A204.1 (cell line): Measurements from ENCODE around the gene SLC6A20.
"Not testable (repeated sequence)": the region's sequence is repeated elsewhere in the genome, so short reads cannot be mapped to it uniquely, and the experiment has no call there.

ENCODE experiments used
- FAIRE-seq: peaks from 2 replicates; lab custom pipeline; 2012; peaks lifted over from hg19 to GRCh38; lab: Jason Lieb, UNC

SLC6A20 gene

GRCh38 chr3:45757141-45757540, 39.2 kb downstream of the SLC6A20 start:
- not testable (repeated sequence) for FAIRE-seq

GRCh38 chr3:45756055-45756454, 40.3 kb downstream of the SLC6A20 start:
- no peak for FAIRE-seq

- FAIRE-seq, result no peak
These were observed 41.9 kb downstream of the SLC6A20 start for GRCh38 chr3:45754461-45754860.

- no peak for FAIRE-seq
These were observed 43.2 kb downstream of the SLC6A20 start for GRCh38 chr3:45753095-45753494.

- FAIRE-seq, result no peak
These were observed 44.6 kb downstream of the SLC6A20 start for GRCh38 chr3:45751537-45752242.

- FAIRE-seq, result no peak
These were observed 46.5 kb downstream of the SLC6A20 start for GRCh38 chr3:45749880-45750279.

GRCh38 chr3:45749036-45749600, 47.2 kb downstream of the SLC6A20 start:
- not testable (repeated sequence) for FAIRE-seq

- FAIRE-seq, result no peak
These were observed 48.3 kb downstream of the SLC6A20 start for GRCh38 chr3:45748068-45748467.

GRCh38 chr3:45746777-45747622, 49.3 kb downstream of the SLC6A20 start:
- FAIRE-seq, result no peak

GRCh38 chr3:45746165-45746776, 50.1 kb downstream of the SLC6A20 start:
- FAIRE-seq, result no peak

GRCh38 chr3:45742461-45743089, 53.8 kb downstream of the SLC6A20 start:
- no peak for FAIRE-seq

GRCh38 chr3:45741742-45742460, 54.4 kb downstream of the SLC6A20 start:
- FAIRE-seq, result no peak

GRCh38 chr3:45741247-45741646, 55.1 kb downstream of the SLC6A20 start:
- FAIRE-seq, result no peak

- no peak for FAIRE-seq
These were observed 56.3 kb downstream of the SLC6A20 start for GRCh38 chr3:45739991-45740390.

GRCh38 chr3:45737234-45737633, 59.1 kb downstream of the SLC6A20 start:
- FAIRE-seq, result no peak

- FAIRE-seq, result no peak
These were observed 59.6 kb downstream of the SLC6A20 start for GRCh38 chr3:45736707-45737106.

GRCh38 chr3:45730409-45731154, 65.8 kb downstream of the SLC6A20 start:
- no peak for FAIRE-seq

GRCh38 chr3:45729614-45730013, 66.7 kb downstream of the SLC6A20 start:
- FAIRE-seq, result no peak

- no peak for FAIRE-seq
These were observed 71.4 kb downstream of the SLC6A20 start for GRCh38 chr3:45724911-45725310.

- FAIRE-seq, result no peak
These were observed 76.5 kb downstream of the SLC6A20 start for GRCh38 chr3:45719655-45720487.
